GM12878 (cell line): ENCODE measurements around the gene GAL.

Source experiments
- BCL11A ChIP-seq: IDR thresholded peaks from 2 replicates; pipeline ENCODE4 v1.6.1; 2011; ENCODE audit warnings: low read depth, low read length
- BCLAF1 ChIP-seq: fragments of 450-650 bp; IDR thresholded peaks from 2 replicates; pipeline ENCODE4 v1.6.1; 2017; ENCODE audit warnings: antibody characterized with exemption, mild to moderate bottlenecking, moderate library complexity
- CEBPZ ChIP-seq: fragments of 150-350 bp; IDR thresholded peaks from 2 replicates; pipeline ENCODE4 v1.6.1; 2016; ENCODE audit warnings: low read depth, low read length
- CHD2 ChIP-seq: IDR thresholded peaks from 2 replicates; pipeline ENCODE4 v1.6.1; 2011; ENCODE audit warnings: low read depth, low read length, improper control_type of control experiment, borderline replicate concordance
- CTCF ChIP-seq, 3 experiments: IDR thresholded peaks in 2 of 3; conservative IDR thresholded peaks in 1 of 3; 2 replicates each; pipeline ENCODE4 v1.5.1; 2011; ENCODE audit warnings: low read depth in 3 of 3, low read length in 3 of 3, mild to moderate bottlenecking in 3 of 3, control low read depth in 2 of 3, moderate library complexity in 2 of 3, inconsistent platforms in 1 of 3, mixed read lengths in 1 of 3; ENCODE audit not compliant: control insufficient read depth in 2 of 3, insufficient read depth in 1 of 3; ENCODE audit errors: extremely low read depth in 1 of 3
- EP300 ChIP-seq, 2 experiments: fragments of 150-350 bp in 1 of 2; IDR thresholded peaks; 2 replicates each; pipeline ENCODE4 v1.6.1; 2011 to 2012; ENCODE audit warnings: low read depth in 2 of 2, low read length in 2 of 2, borderline replicate concordance in 1 of 2, improper control_type of control experiment in 1 of 2, inconsistent platforms in 1 of 2; ENCODE audit not compliant: control insufficient read depth in 1 of 2
- NFXL1 ChIP-seq: fragments of 450-650 bp; IDR thresholded peaks from 2 replicates; pipeline ENCODE4 v1.6.1; 2017; ENCODE audit warnings: antibody characterized with exemption, mild to moderate bottlenecking, borderline replicate concordance
- NR2C2 ChIP-seq: IDR thresholded peaks from 2 replicates; pipeline ENCODE4 v1.6.1; 2011; ENCODE audit warnings: borderline replicate concordance, low read depth; ENCODE audit not compliant: control insufficient read depth, insufficient read length
- NRF1 ChIP-seq: conservative IDR thresholded peaks from 2 replicates; pipeline ENCODE4 v1.6.1; 2011; ENCODE audit warnings: mild to moderate bottlenecking, low read depth, low read length, improper control_type of control experiment
- POLR2A ChIP-seq: IDR thresholded peaks from 2 replicates; pipeline ENCODE4 v1.6.1; 2011; ENCODE audit warnings: low read depth, mild to moderate bottlenecking, low read length
- SIX5 ChIP-seq: IDR thresholded peaks from 2 replicates; pipeline ENCODE4 v1.6.1; 2011; ENCODE audit warnings: mild to moderate bottlenecking, low read depth, low read length, moderate library complexity; ENCODE audit not compliant: severe bottlenecking
- TAF1 ChIP-seq: IDR thresholded peaks from 2 replicates; pipeline ENCODE4 v1.6.1; 2011; ENCODE audit warnings: mild to moderate bottlenecking, low read depth, low read length, borderline replicate concordance

- TF ChIP-seq CEBPZ (no peak), NFXL1 (no peak), EP300 (IDR thresholded peaks at IDR 0.05; ENCODE audit: borderline replicate concordance in 1 of 2, control insufficient read depth in 1 of 2, low read depth in 2 of 2, low read length in 2 of 2) (no peak), CTCF (IDR thresholded peaks at IDR 0.05 in 2 of 3, conservative IDR thresholded peaks at IDR 0.05 in 1 of 3; ENCODE audit: control insufficient read depth in 2 of 3, extremely low read depth in 1 of 3, insufficient read depth in 1 of 3, low read depth in 3 of 3, low read length in 3 of 3) (no peak), POLR2A (no peak), NR2C2 (no peak), CHD2 (no peak), SIX5 (no peak), BCL11A (no peak), TAF1 (no peak), BCLAF1 (no peak), NRF1 (no peak)
Measured at GRCh38 chr11:68693484-68693882, 9.1 kb downstream of the GAL start.
